ENCODE results near the gene DUSP8. TPM values are rescaled to one million over a fixed set of nuclear protein-coding genes. Genes with fewer than 3 reads are reported as not detected.
"Not testable (repeated sequence)": the region's sequence is repeated elsewhere in the genome, so short reads cannot be mapped to it uniquely, and the experiment has no call there.

Gene DUSP8
- total and polyA plus RNA-seq, 2 of the 8 experiments (the other 6 are each of a cell fraction or from before 2014, with no cell fraction given), result 2.8 to 3.6 TPM

DNA sequence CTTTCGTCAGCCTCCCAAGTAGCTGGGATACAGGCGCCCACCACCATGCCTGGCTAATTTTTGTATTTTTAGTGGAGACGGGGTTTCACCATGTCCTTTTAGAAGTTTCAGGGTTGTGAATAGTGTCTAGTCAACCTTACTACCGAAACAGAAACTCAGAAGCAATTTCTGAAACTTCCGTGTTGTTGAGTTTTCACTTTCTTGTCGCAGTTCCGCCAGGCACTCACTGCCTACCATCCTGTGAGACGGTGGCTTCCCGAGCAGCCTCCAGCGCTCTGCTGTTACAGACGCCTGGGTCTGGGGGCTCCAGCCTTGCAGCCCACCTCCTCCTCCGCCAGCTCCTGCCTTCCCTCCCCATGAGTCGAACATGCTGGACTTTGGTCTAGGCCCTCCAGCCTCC lies 33.9 kb upstream of the DUSP8 start:
- H3K4me2 ChIP-seq (ENCODE audit: insufficient read depth in 1 of 2, low read depth in 2 of 2, low read length in 2 of 2); H3K4ac ChIP-seq (replicated peaks; ENCODE audit: insufficient read length, low read depth, low read length); H2AFZ ChIP-seq (ENCODE audit: low read length); H4K8ac ChIP-seq (ENCODE audit: extremely low read depth, insufficient read depth, low read length); H3K14ac ChIP-seq (ENCODE audit: insufficient read length); H3K4me3 ChIP-seq (ENCODE audit: extremely low read depth in 1 of 4, insufficient read depth in 2 of 4, low read depth in 3 of 4, low read length in 4 of 4); H3K9ac ChIP-seq (replicated peaks in 1 of 4; ENCODE audit: extremely low read depth in 1 of 4, low read depth in 3 of 4, low read length in 3 of 4); H2BK15ac ChIP-seq (ENCODE audit: low read length); H3K18ac ChIP-seq (ENCODE audit: extremely low read depth, low read length); H4K20me1 ChIP-seq (replicated peaks in 1 of 2; ENCODE audit: control insufficient read depth in 1 of 2, insufficient read depth in 2 of 2, low read length in 2 of 2); H3K79me2 ChIP-seq (ENCODE audit: control insufficient read depth in 1 of 2, insufficient read depth in 2 of 2, low read length in 2 of 2); H2BK120ac ChIP-seq (replicated peaks; ENCODE audit: low read depth, low read length); H3K36me3 ChIP-seq (ENCODE audit: control insufficient read depth in 2 of 4, insufficient read depth in 4 of 4, low read length in 3 of 4); H3K23me2 ChIP-seq (ENCODE audit: low read depth, low read length); DNase-seq (ENCODE audit: low read depth in 1 of 2, low spot score in 2 of 2); H2BK12ac ChIP-seq (ENCODE audit: low read depth, low read length); H3K4me1 ChIP-seq (replicated peaks in 1 of 4; ENCODE audit: control insufficient read depth in 3 of 4, insufficient read depth in 4 of 4, low read length in 3 of 4); H3K79me1 ChIP-seq (ENCODE audit: low read depth, low read length); FAIRE-seq; H3K27me3 ChIP-seq (replicated peaks in 1 of 4; ENCODE audit: control insufficient read depth in 3 of 4, extremely low read depth in 1 of 4, insufficient read depth in 3 of 4, low read length in 3 of 4); POLR2A ChIA-PET (ENCODE audit: partially characterized antibody); H2BK5ac ChIP-seq (ENCODE audit: low read depth, low read length); H2BK20ac ChIP-seq (ENCODE audit: low read length); H3K9me3 ChIP-seq (ENCODE audit: insufficient read depth in 2 of 2, low read depth in 1 of 2, low read length in 1 of 2); H2AK5ac ChIP-seq (ENCODE audit: low read depth, low read length); H3K56ac ChIP-seq (replicated peaks; ENCODE audit: insufficient read length, low read depth, low read length); H3K23ac ChIP-seq (ENCODE audit: insufficient read length); H4K5ac ChIP-seq (ENCODE audit: insufficient read length, low read depth, low read length); H3K27ac ChIP-seq (ENCODE audit: low read depth, low read length); H4K91ac ChIP-seq (replicated peaks; ENCODE audit: insufficient read length, low read length): not testable (repeated sequence)
- CTCF ChIA-PET (ENCODE audit: partially characterized antibody), result interaction anchor here (1.1 to 1.7 kb wide), 5 partner anchors 10 to 34 kb away, joined by 3 to 7 read pairs (median 3); partner anchors contain the start of gene KRTAP5-5
- WGBS, 2 experiments (ENCODE audit: extremely low coverage in 1 of 2, insufficient coverage in 1 of 2, insufficient read length in 1 of 2, insufficient replicate concordance in 2 of 2, low coverage in 1 of 2, low lambda C conversion rate in 2 of 2, missing lambda C conversion rate in 1 of 2), result 79% methylated on average over 9 of the region's 13 CpGs; no CpG with 5 or more reads in 1 of the 2 experiments
